HEK293 (cell line): ENCODE results near the gene ZNF670.

ENCODE experiments used
- CTCF ChIA-PET: fragments of 350-600 bp; formaldehyde crosslinking; extraction: SDS; loops from one replicate; lab custom pipeline; 2021; ENCODE audit warnings: antibody characterized with exemption; lab: Yijun Ruan, JAX
- POLR2A ChIA-PET: fragments of 300-600 bp; formaldehyde crosslinking; extraction: SDS; loops from one replicate; lab custom pipeline; 2020; ENCODE audit warnings: antibody characterized with exemption, inconsistent platforms; lab: Yijun Ruan, JAX
- H3K27ac ChIP-seq: fragments of 200-500 bp; sonication (Bioruptor generic); 2 replicates; pipeline ENCODE4 v1.5.1; 2014; ENCODE audit warnings: low read depth, low read length, control low read depth, inconsistent platforms; ENCODE audit errors: extremely low read depth
- H3K36me3 ChIP-seq, 2 experiments: fragments of 200-500 bp in 1 of 2; sonication (Bioruptor generic) in 1 of 2; 1 replicate in 1 of 2; 2 replicates in 1 of 2; pipeline ENCODE4 v1.5.1; 2014 to 2017; ENCODE audit warnings: inconsistent platforms in 2 of 2, low read length in 2 of 2; ENCODE audit not compliant: control insufficient read depth in 2 of 2, insufficient read depth in 1 of 2
- H3K4me1 ChIP-seq: fragments of 200-500 bp; sonication (Bioruptor generic); 2 replicates; pipeline ENCODE4 v1.5.1; 2014; ENCODE audit warnings: mild to moderate bottlenecking, low read length, inconsistent platforms; ENCODE audit not compliant: control insufficient read depth, insufficient read depth
- H3K4me3 ChIP-seq: 2 replicates; pipeline ENCODE4 v1.5.1; 2011; ENCODE audit warnings: low read depth, mild to moderate bottlenecking, control low read depth, low read length, moderate library complexity
- H3K9me3 ChIP-seq: fragments of 200-500 bp; sonication (Bioruptor generic); 2 replicates; pipeline ENCODE4 v1.5.1; 2014; ENCODE audit warnings: low read depth, low read length, inconsistent platforms; ENCODE audit not compliant: control insufficient read depth, insufficient read depth
- KLF10 ChIP-seq: fragments of 450-650 bp; IDR thresholded peaks from 2 replicates; pipeline ENCODE4 v1.5.1; 2018; ENCODE audit warnings: missing biosample characterization, mild to moderate bottlenecking, missing genetic modification characterization
- KLF9 ChIP-seq: fragments of 450-650 bp; formaldehyde crosslinking; IDR thresholded peaks from 2 replicates; pipeline ENCODE4 v1.5.1; 2016; ENCODE audit warnings: missing biosample characterization, missing genetic modification characterization, low read depth
- MZF1 ChIP-seq: fragments of 450-650 bp; formaldehyde crosslinking; IDR thresholded peaks from 2 replicates; pipeline ENCODE4 v1.5.1; 2017; ENCODE audit warnings: missing biosample characterization, missing genetic modification characterization, borderline replicate concordance
- RBAK ChIP-seq: fragments of 450-650 bp; formaldehyde crosslinking; IDR thresholded peaks from 2 replicates; pipeline ENCODE4 v1.5.1; 2016; ENCODE audit warnings: missing biosample characterization, missing genetic modification characterization
- SP3 ChIP-seq: fragments of 450-650 bp; formaldehyde crosslinking; IDR thresholded peaks from 2 replicates; pipeline ENCODE4 v1.5.1; 2016; ENCODE audit warnings: missing biosample characterization, missing genetic modification characterization
- SP7 ChIP-seq: fragments of 450-650 bp; formaldehyde crosslinking; IDR thresholded peaks from 2 replicates; pipeline ENCODE4 v1.5.1; 2016; ENCODE audit warnings: missing biosample characterization, missing genetic modification characterization
- TCF7L2 ChIP-seq: IDR thresholded peaks from 2 replicates; pipeline ENCODE4 v1.6.1; 2011; ENCODE audit warnings: low read depth, mild to moderate bottlenecking, inconsistent platforms, low read length, moderate library complexity, borderline replicate concordance
- ZBTB10 ChIP-seq: fragments of 450-650 bp; formaldehyde crosslinking; IDR thresholded peaks from 2 replicates; pipeline ENCODE4 v1.5.1; 2016; ENCODE audit warnings: missing biosample characterization, missing genetic modification characterization
- ZFHX2 ChIP-seq: fragments of 450-650 bp; formaldehyde crosslinking; conservative IDR thresholded peaks from 2 replicates; pipeline ENCODE4 v1.5.1; 2016; ENCODE audit warnings: missing biosample characterization, missing genetic modification characterization
- ZNF10 ChIP-seq: fragments of 450-650 bp; formaldehyde crosslinking; IDR thresholded peaks from 2 replicates; pipeline ENCODE4 v1.5.1; 2017; ENCODE audit warnings: missing biosample characterization, missing genetic modification characterization
- ZNF121 ChIP-seq: fragments of 450-650 bp; formaldehyde crosslinking; IDR thresholded peaks from 2 replicates; pipeline ENCODE4 v1.5.1; 2016; ENCODE audit warnings: missing biosample characterization, missing genetic modification characterization
- ZNF157 ChIP-seq: fragments of 450-650 bp; formaldehyde crosslinking; IDR thresholded peaks from 2 replicates; pipeline ENCODE4 v1.5.1; 2016; ENCODE audit warnings: missing biosample characterization, missing genetic modification characterization
- ZNF16 ChIP-seq: fragments of 450-650 bp; formaldehyde crosslinking; IDR thresholded peaks from 2 replicates; pipeline ENCODE4 v1.5.1; 2016; ENCODE audit warnings: low read depth, missing biosample characterization, missing genetic modification characterization
- ZNF169 ChIP-seq: fragments of 450-650 bp; formaldehyde crosslinking; IDR thresholded peaks from 2 replicates; pipeline ENCODE4 v1.5.1; 2016; ENCODE audit warnings: missing biosample characterization, missing genetic modification characterization
- ZNF24 ChIP-seq: fragments of 450-650 bp; formaldehyde crosslinking; IDR thresholded peaks from 2 replicates; pipeline ENCODE4 v1.5.1; 2016; ENCODE audit warnings: missing biosample characterization, missing genetic modification characterization
- ZNF354C ChIP-seq: fragments of 450-650 bp; formaldehyde crosslinking; IDR thresholded peaks from 2 replicates; pipeline ENCODE4 v1.5.1; 2016; ENCODE audit warnings: missing biosample characterization, missing genetic modification characterization, low read depth, borderline replicate concordance
- ZNF433 ChIP-seq: fragments of 450-650 bp; formaldehyde crosslinking; IDR thresholded peaks from 2 replicates; pipeline ENCODE4 v1.5.1; 2016; ENCODE audit warnings: missing biosample characterization, missing genetic modification characterization, low read depth
- ZNF473 ChIP-seq: fragments of 450-650 bp; formaldehyde crosslinking; IDR thresholded peaks from 2 replicates; pipeline ENCODE4 v1.5.1; 2017; ENCODE audit warnings: missing biosample characterization, missing genetic modification characterization
- ZNF555 ChIP-seq: fragments of 450-650 bp; formaldehyde crosslinking; conservative IDR thresholded peaks from 2 replicates; pipeline ENCODE4 v1.5.1; 2017; ENCODE audit warnings: missing biosample characterization, mild to moderate bottlenecking, missing genetic modification characterization, inconsistent platforms
- ZNF623 ChIP-seq: fragments of 450-650 bp; formaldehyde crosslinking; IDR thresholded peaks from 2 replicates; pipeline ENCODE4 v1.5.1; 2016; ENCODE audit warnings: missing biosample characterization, missing genetic modification characterization
- ZNF629 ChIP-seq: fragments of 450-650 bp; formaldehyde crosslinking; IDR thresholded peaks from 2 replicates; pipeline ENCODE4 v1.5.1; 2017; ENCODE audit warnings: missing biosample characterization, missing genetic modification characterization
- ZNF645 ChIP-seq: fragments of 450-650 bp; formaldehyde crosslinking; IDR thresholded peaks from 2 replicates; pipeline ENCODE4; 2016; ENCODE audit warnings: missing biosample characterization, missing genetic modification characterization
- ZNF654 ChIP-seq: fragments of 450-650 bp; formaldehyde crosslinking; IDR thresholded peaks from 2 replicates; pipeline ENCODE4 v1.5.1; 2016; ENCODE audit warnings: low read depth, missing biosample characterization, missing genetic modification characterization
- ZNF664 ChIP-seq: fragments of 450-650 bp; formaldehyde crosslinking; IDR thresholded peaks from 2 replicates; pipeline ENCODE4 v1.5.1; 2016; ENCODE audit warnings: missing biosample characterization, missing genetic modification characterization
- TF ChIP-seq, protein P1 (sequence below): fragments of 450-650 bp; formaldehyde crosslinking; IDR thresholded peaks from 2 replicates; pipeline ENCODE4 v1.5.0; 2017; ENCODE audit warnings: missing biosample characterization, missing genetic modification characterization, borderline replicate concordance
- TF ChIP-seq, protein P2 (sequence below): fragments of 450-650 bp; formaldehyde crosslinking; optimal IDR thresholded peaks from 2 replicates; pipeline ENCODE3; 2016; ENCODE audit warnings: missing biosample characterization, mild to moderate bottlenecking, missing genetic modification characterization
- TF ChIP-seq, protein P3 (sequence below): fragments of 450-650 bp; formaldehyde crosslinking; IDR thresholded peaks from 2 replicates; pipeline ENCODE4 v1.5.1; 2016; ENCODE audit warnings: missing biosample characterization, missing genetic modification characterization

ZNF670 gene

DNA sequence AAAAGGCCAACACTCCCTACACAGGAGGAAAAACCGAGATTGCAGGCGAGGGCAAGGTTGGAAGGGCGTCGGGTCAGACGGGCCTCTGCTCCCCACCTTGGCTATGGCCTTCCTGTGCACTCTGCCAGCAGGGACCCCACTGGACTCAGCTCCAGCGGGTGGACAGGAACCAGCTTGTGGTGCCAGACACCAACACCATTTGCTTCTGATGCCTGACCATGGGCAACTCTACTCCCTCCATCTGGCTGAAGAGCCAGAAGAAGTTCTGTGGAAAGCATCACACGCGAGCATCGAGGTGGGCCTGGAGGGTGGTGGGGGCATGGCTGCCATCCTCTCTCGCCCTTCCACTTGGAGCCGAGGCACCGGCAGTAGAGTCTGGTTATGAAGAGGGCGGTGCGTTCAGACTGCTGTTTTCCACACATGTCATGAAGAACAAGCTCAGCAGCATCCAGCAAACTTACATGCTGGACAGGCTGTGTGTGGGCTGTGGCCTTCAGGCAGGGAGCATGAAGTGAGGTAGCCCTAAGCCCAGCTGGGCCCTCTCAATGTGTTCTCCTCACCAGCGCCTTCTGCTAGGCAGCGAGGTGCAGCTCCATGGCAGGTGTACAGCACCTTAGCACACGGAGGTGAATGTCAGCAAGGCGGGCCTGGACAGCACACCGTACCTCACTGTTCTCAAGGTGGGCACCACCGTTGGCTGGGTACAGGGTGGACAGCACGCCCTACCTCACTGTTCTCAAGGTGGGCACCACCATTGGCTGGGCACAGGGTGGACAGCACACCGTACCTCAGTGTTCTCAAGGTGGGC is 41.2 kb upstream of the ZNF670 start:
- ChIA-PET CTCF (no interaction called here), POLR2A (no interaction called here)
- no peak for TF ChIP-seq ZNF24 (tag by site-specific recombination)
- TF ChIP-seq ZNF121: no peak
- TF ChIP-seq MZF1 (tag by site-specific recombination): no peak
- no peak for TF ChIP-seq ZNF664 (tag by site-specific recombination)
- TF ChIP-seq, protein P1, sequence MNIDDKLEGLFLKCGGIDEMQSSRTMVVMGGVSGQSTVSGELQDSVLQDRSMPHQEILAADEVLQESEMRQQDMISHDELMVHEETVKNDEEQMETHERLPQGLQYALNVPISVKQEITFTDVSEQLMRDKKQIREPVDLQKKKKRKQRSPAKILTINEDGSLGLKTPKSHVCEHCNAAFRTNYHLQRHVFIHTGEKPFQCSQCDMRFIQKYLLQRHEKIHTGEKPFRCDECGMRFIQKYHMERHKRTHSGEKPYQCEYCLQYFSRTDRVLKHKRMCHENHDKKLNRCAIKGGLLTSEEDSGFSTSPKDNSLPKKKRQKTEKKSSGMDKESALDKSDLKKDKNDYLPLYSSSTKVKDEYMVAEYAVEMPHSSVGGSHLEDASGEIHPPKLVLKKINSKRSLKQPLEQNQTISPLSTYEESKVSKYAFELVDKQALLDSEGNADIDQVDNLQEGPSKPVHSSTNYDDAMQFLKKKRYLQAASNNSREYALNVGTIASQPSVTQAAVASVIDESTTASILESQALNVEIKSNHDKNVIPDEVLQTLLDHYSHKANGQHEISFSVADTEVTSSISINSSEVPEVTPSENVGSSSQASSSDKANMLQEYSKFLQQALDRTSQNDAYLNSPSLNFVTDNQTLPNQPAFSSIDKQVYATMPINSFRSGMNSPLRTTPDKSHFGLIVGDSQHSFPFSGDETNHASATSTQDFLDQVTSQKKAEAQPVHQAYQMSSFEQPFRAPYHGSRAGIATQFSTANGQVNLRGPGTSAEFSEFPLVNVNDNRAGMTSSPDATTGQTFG (tag by site-specific recombination): no peak
- no peak for TF ChIP-seq ZNF555
- TF ChIP-seq TCF7L2: no peak
- TF ChIP-seq ZNF473: no peak
- Histone ChIP-seq H3K27ac (no peak overlapping the region), H3K36me3 (no peaks in the 10 kb centered on the region), H3K4me1 (no peaks in the 10 kb centered on the region), H3K9me3 (no peaks in the 10 kb centered on the region), H3K4me3 (no peak overlapping the region)

GRCh38 chr1:247118946-247119446 is 40.4 kb upstream of the ZNF670 start:
- POLR2A ChIA-PET: no interaction called here
- CTCF ChIA-PET: no interaction called here
- H3K4me3 ChIP-seq: no peak overlapping the region
- no peaks in the 10 kb centered on the region for H3K4me1 ChIP-seq
- no peaks in the 10 kb centered on the region for H3K36me3 ChIP-seq
- H3K27ac ChIP-seq: no peak overlapping the region
- no peaks in the 10 kb centered on the region for H3K9me3 ChIP-seq
- TF ChIP-seq RBAK (tag by site-specific recombination): no peak
- TF ChIP-seq SP7 (tag by site-specific recombination): no peak
- no peak for TF ChIP-seq ZFHX2 (tag by site-specific recombination)
- no peak for TF ChIP-seq ZNF157
- TF ChIP-seq ZNF433: no peak
- no peak for TF ChIP-seq ZNF354C (tag by site-specific recombination)
- no peak for TF ChIP-seq ZNF10 (tag by site-specific recombination)
- TF ChIP-seq ZNF16 (tag by site-specific recombination): no peak
- TF ChIP-seq, protein P2, sequence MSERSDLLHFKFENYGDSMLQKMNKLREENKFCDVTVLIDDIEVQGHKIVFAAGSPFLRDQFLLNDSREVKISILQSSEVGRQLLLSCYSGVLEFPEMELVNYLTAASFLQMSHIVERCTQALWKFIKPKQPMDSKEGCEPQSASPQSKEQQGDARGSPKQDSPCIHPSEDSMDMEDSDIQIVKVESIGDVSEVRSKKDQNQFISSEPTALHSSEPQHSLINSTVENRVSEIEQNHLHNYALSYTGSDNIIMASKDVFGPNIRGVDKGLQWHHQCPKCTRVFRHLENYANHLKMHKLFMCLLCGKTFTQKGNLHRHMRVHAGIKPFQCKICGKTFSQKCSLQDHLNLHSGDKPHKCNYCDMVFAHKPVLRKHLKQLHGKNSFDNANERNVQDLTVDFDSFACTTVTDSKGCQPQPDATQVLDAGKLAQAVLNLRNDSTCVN (tag by site-specific recombination): no peak
- TF ChIP-seq SP3 (tag by site-specific recombination): no peak
- TF ChIP-seq KLF9: 0 out of 2 replicates have a peak, but pooled peaks have one; percentile 20
- no peak for TF ChIP-seq ZBTB10
- peak; percentile 35; the same call in 1 of the 2 replicates for TF ChIP-seq KLF10
- TF ChIP-seq ZNF169 (tag by site-specific recombination): no peak
- TF ChIP-seq ZNF623 (tag by site-specific recombination): no peak
- peak; percentile 4; the same call in 1 of the 2 replicates for TF ChIP-seq ZNF654 (tag by site-specific recombination)
- TF ChIP-seq, protein P3, sequence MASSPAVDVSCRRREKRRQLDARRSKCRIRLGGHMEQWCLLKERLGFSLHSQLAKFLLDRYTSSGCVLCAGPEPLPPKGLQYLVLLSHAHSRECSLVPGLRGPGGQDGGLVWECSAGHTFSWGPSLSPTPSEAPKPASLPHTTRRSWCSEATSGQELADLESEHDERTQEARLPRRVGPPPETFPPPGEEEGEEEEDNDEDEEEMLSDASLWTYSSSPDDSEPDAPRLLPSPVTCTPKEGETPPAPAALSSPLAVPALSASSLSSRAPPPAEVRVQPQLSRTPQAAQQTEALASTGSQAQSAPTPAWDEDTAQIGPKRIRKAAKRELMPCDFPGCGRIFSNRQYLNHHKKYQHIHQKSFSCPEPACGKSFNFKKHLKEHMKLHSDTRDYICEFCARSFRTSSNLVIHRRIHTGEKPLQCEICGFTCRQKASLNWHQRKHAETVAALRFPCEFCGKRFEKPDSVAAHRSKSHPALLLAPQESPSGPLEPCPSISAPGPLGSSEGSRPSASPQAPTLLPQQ: no peak
- TF ChIP-seq ZNF629 (tag by site-specific recombination): no peak
- no peak for TF ChIP-seq ZNF645
